Thoracic aorta (tissue), 2 donors: ENCODE data around the gene HSPA4L. TPM values are rescaled to one million over a fixed set of nuclear protein-coding genes. Genes with fewer than 3 reads are reported as not detected.

ENCODE experiments used
- ATAC-seq: fragments of 150-250 bp; one replicate; pipeline ENCODE4 v1.8.0; 2017; ENCODE audit warnings: low read depth; ENCODE audit not compliant: insufficient number of reproducible peaks, low FRiP score
- DNase-seq: peaks from one replicate; pipeline ENCODE4 v3.0.0-alpha.2; 2020; ENCODE audit warnings: low spot score
- H3K27ac ChIP-seq, 2 donors: fragments of 200-600 bp; sonication (generic); 1 replicate in 1 of 2; 2 replicates in 1 of 2; pipeline ENCODE4 v1.5.1; 2016; ENCODE audit warnings: mild to moderate bottlenecking in 2 of 2, moderate library complexity in 2 of 2
- H3K27me3 ChIP-seq: fragments of 200-600 bp; sonication (generic); replicated peaks from 2 replicates; pipeline ENCODE4 v1.6.0; 2016; ENCODE audit warnings: mild to moderate bottlenecking; ENCODE audit not compliant: insufficient read depth
- H3K36me3 ChIP-seq: fragments of 200-600 bp; sonication (generic); one replicate; pipeline ENCODE4 v1.5.1; 2016
- H3K4me1 ChIP-seq, 2 donors: fragments of 200-600 bp; sonication (generic); 1 replicate in 1 of 2; 2 replicates in 1 of 2; pipeline versions ENCODE4 v1.5.1 to v1.6.0; 2016; ENCODE audit warnings: low read depth in 2 of 2, mild to moderate bottlenecking in 1 of 2; ENCODE audit not compliant: control insufficient read depth in 1 of 2
- H3K4me3 ChIP-seq: fragments of 200-600 bp; sonication (generic); 2 replicates; pipeline ENCODE4 v1.5.1; 2016; ENCODE audit warnings: mild to moderate bottlenecking
- H3K9me3 ChIP-seq: fragments of 200-600 bp; sonication (generic); 2 replicates; pipeline ENCODE4 v1.5.1; 2016
- CTCF ChIP-seq: fragments of 200-600 bp; sonication (generic); IDR thresholded peaks from one replicate; pipeline ENCODE4 v1.5.1; 2019; ENCODE audit warnings: antibody characterized with exemption
- total RNA-seq, 2 donors: library from RNA; depleted of rRNA; stranded (reverse); fragments of >200 nt; gene quantifications; one replicate each; pipeline versions ENCODE4 v1.1.0 to v1.2.3, GENCODE V29; 2016

Gene HSPA4L
- total RNA-seq, 2 donors from 2014 or later: 5.8 to 15.9 TPM

GRCh38 chr4:127868196-127868595 lies 86.1 kb downstream of the HSPA4L start:
- Histone ChIP-seq H3K9me3 (no peaks in the 10 kb centered on the region), H3K27me3 (no peaks in the 10 kb centered on the region), H3K27ac (no peak overlapping the region), H3K36me3 (no peaks in the 10 kb centered on the region), H3K4me1 (peaks cover 4 to 17% of the 10 kb centered on the region in 2 donors), H3K4me3 (no peak overlapping the region)
- no peak for TF ChIP-seq CTCF
- no peak for DNase-seq
- ATAC-seq: no peak

DNA sequence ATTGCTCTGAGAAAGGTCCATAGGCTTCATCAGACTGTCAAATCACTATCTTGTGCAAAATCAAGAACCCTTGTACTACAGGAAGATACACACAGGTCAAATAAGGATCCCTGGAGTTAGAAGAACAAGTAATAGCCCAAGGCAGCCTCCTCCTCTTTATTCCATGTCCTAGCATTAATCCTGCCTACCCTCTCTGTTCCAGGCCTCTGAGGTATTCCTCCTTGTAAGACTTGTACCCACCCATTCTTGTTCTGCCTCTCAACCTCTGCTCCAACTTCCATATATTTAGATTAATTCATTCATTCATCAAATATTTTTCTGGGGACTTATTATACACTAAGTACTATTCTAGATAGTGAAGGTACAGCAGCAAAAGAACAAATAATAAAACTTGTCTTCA lies 88.2 kb downstream of the HSPA4L start:
- Histone ChIP-seq H3K27me3 (no peaks in the 10 kb centered on the region), H3K9me3 (no peaks in the 10 kb centered on the region), H3K4me1 (peaks cover 4 to 17% of the 10 kb centered on the region in 2 donors), H3K27ac (peak overlapping the region; percentile 33 to 67), H3K4me3 (peak overlapping the region; percentile 12), H3K36me3 (no peaks in the 10 kb centered on the region)
- DNase-seq (no peak), ATAC-seq (no peak)
- no peak for TF ChIP-seq CTCF

DNA sequence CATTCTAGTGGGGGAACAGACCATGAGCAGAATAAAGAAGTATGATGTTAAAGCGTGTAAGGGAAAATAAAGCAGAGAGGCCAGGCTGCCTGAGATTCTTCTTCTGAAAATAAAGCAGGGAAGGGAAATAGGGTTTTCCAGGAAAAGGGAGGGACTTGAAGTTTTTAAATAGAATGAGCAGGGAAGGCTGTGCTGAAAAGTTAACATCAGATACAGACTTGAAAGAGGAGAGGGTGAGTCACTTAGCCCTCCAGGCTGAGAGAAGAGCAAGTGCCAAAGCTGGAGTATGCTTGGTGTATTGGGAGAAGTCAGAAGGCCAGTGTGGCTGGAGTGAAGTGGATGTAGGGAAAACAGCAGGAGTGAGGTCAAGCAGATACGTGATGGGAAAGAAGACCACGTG lies 88.6 kb downstream of the HSPA4L start:
- no peaks in the 10 kb centered on the region for H3K36me3 ChIP-seq
- H3K4me3 ChIP-seq: peak overlapping the region; percentile 12
- no peak for DNase-seq
- H3K4me1 ChIP-seq: peaks cover 4 to 17% of the 10 kb centered on the region in 2 donors
- peak; percentile 93 for ATAC-seq
- TF ChIP-seq CTCF: no peak
- no peaks in the 10 kb centered on the region for H3K27me3 ChIP-seq
- peak overlapping the region; percentile 33 to 67 for H3K27ac ChIP-seq
- H3K9me3 ChIP-seq: no peaks in the 10 kb centered on the region

GRCh38 chr4:127875791-127876190 lies 93.7 kb downstream of the HSPA4L start:
- H3K27me3 ChIP-seq: no peaks in the 10 kb centered on the region
- no peak overlapping the region for H3K4me3 ChIP-seq
- no peak overlapping the region for H3K27ac ChIP-seq
- H3K9me3 ChIP-seq: no peaks in the 10 kb centered on the region
- DNase-seq (no peak), ATAC-seq (no peak)
- peaks cover 4 to 15% of the 10 kb centered on the region in 2 donors for H3K4me1 ChIP-seq
- no peak for TF ChIP-seq CTCF
- no peaks in the 10 kb centered on the region for H3K36me3 ChIP-seq

DNA sequence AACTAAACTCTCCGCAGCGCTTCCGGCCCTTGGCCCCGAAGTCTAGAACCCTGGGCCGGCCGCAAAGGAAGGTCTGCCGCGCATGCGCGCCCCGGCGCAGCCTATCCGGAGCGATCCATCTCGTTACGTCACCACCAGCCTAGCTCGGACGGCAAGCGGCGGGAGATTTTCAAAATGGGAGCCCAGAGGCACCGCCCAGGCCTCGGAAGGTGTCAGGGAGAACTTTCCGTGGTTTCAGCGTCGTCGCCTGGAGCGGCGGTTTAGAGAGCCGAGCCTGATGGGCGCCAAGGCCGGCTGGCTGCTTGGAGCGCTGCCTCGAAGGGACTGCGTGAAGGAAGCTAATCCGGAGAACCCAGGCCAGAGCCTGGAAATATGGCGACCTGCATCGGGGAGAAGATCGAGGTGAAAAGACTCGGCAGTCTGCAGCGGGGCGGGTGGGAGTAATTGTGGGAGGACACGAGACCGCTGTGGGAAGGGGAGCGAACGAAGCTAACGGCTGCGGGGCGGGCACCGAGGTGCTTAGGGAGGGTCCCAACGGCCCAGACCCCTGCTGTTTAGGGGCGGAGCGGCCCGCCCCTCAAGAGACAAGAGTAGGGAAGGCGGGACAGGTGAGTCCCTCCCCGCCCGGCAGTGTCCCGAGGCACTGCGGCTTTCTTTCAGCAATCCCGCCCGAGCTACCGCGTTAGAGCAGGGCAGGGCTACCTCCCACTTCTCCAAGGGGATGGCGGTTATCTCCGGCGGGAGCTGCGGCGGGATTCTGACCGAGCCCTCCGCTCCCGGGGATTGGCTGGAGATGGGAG lies 98.8 kb downstream of the HSPA4L start, which contains the start of gene PLK4:
Gene PLK4, plus strand, starts transcription at position 131 of the 800 bp plus-strand sequence. Its CDS starts 242 bp downstream, at position 373.
- no peak for TF ChIP-seq CTCF
- H3K4me3 ChIP-seq: peak within 1 kb of the TSS; percentile 80
- DNase-seq (peak; percentile 71), ATAC-seq (peak; percentile 98)
- peaks cover 8 to 12% of the 10 kb centered on the region in 2 donors for H3K4me1 ChIP-seq
- no peaks in the 10 kb centered on the region for H3K9me3 ChIP-seq
- H3K27ac ChIP-seq: peak within 1 kb of the TSS; percentile 52 to 74
- H3K36me3 ChIP-seq: no peaks in the 10 kb centered on the region
- H3K27me3 ChIP-seq: no peaks in the 10 kb centered on the region
